GM18951 (cell line): Measurements from ENCODE around the gene ZBTB26.
A peak's percentile ranks its signal among the peaks of the same experiment; 100 is the strongest.
"Not testable (repeated sequence)": the region's sequence is repeated elsewhere in the genome, so short reads cannot be mapped to it uniquely, and the experiment has no call there.

ENCODE experiments used
- POLR2A ChIP-seq: IDR thresholded peaks from 4 replicates; pipeline ENCODE4 v1.6.1; 2011; ENCODE audit warnings: mild to moderate bottlenecking; ENCODE audit not compliant: insufficient read length, insufficient read depth; ENCODE audit errors: extremely low read depth
- in situ Hi-C: fragments of 300-500 bp; cut with MboI; formaldehyde crosslinking; loops from one replicate; pipeline ENCODE4 v1.12.0; 2022; ENCODE audit warnings: low sequenced_read_pairs, mixed read lengths, inconsistent platforms; ENCODE audit not compliant: unreplicated experiment

Gene ZBTB26

DNA sequence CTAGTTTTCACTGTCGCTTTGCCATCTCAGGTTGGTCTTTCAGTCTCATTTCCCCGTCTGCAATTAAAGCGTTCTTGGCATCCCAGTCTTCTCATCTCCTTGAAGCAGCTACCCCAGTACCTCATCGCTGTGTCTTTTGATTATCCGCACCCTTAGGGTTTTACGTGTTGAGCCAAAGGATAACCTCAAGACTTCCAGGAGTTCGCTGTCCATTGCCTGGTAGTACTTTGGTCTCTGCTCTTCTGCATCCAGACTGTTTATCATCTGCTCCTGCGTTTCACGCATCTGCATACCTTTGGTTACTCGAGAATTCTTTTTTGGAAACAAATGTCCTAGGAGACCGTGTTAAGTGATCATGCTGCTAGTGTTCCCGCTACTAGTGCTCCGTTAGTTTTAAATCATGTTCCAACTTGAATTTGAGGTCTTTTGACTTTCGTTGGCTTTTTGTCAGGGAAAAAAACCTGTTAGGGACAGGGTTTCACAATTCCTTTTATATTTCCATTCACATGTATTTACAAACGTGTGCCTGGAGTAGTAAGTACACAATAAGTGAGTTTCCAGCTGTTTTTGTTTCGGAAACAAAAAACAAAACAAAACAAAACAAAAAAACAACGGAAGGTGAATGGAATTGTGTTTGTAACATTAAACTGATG is 10.4 kb upstream of the ZBTB26 start:
- TF ChIP-seq POLR2A = no peak

DNA sequence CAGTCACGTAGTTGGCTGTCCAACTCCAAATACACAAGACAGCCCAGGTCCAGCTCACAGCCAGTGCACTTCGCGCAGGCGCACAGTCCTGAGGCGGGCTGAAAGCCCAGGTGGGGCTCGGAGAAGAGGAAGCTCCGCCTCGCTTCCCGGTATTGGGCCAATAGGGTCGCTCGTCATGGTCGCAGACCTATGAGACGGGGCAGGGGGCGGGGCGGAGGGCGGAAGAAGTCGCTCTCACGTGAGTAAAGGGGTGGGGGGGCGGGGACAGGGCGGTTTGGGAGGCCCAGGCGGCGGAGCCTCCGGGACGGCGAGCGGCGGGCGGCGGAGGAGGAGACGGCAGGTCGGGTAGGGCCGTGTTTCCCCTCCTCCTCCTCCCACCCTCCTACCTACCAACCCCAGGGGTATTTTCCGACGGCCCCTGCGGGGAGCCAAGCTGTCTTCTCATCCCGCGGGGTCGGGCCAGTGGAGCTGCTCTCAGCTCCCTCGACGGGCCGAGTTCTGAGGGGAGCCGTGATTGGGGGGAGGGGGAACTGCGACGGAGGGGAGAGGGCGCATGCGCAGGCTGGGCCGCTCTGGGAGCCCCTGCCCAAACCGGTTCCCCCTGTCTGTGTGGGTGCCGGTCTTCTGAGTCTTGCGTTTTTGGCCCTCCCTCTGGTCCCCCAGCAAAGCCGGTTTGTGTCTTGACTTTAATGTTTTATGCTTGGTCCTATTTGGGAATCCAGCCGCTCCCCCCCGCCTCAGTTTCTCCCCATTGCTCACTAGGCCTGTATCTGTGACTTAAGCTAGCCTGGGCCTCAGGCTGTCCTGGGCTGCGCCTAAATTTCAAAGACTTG is 9.7 kb upstream of the ZBTB26 start, which contains the start of gene RABGAP1:
TSS of gene RABGAP1 (plus strand) at position 272 of the 833 bp plus-strand sequence. CDS start 16,040 bp downstream, outside the sequence.
- TF ChIP-seq POLR2A = peak; percentile 78
- in situ Hi-C loops = no loop called here

More for the DNA sequence above, 10.4 kb upstream of the ZBTB26 start:
- in situ Hi-C loops = no loop called here

DNA sequence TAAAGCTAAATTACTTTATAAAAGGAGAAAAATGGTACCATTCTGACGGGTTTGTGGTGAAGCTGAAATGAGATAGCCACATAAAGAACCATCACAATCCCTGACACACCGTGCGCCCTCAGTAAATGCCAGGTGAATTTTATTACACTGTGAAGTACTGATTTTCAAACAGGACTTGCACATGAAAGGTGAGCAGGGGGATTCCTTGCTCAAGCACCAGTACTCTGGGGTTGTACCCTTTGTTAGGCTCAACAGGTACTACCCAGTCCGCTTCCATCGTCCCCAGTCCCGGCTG is 9.1 kb upstream of the ZBTB26 start:
- TF ChIP-seq POLR2A = no peak

DNA sequence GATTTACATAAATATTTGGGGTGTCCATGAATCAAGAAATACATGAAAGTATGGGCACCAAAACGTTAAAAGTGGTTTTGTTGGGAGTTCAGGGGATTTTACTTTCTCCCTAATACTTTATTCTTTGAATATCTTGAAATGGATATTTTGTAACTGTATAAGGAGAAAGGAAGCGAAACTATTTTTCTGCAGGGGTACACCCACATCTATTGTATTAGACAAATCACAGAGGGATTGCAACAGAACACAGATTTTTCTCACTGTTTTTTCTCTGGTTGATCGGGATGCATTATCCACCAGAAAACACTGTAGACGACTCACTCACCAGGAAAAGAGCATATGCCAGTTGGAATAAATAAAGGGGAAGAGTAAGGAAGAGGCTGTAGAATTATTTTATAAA is 8.3 kb upstream of the ZBTB26 start:
- no peak for TF ChIP-seq POLR2A
- in situ Hi-C loops = no loop called here

More for the DNA sequence above, 9.1 kb upstream of the ZBTB26 start:
- in situ Hi-C loops = no loop called here

DNA sequence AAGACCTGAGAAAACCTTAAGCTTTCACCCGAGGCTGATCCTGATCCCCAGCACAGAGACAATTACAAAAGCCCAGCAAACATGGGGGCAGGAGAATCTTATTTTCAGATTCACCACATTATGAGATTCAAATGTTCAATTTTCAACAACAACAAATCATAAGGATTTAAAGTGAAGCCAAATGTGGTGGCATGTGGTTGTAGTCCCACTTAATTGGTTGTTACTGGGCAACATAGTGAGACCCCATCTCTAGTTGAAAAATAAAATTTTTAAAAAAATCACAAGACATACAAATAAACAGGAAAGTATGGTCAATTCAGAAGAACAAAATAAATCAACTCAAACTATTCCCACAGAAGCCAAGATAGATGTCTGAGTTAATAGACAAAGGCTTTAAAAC is 5.6 kb upstream of the ZBTB26 start:
- no peak for TF ChIP-seq POLR2A
- in situ Hi-C loops = no loop called here

DNA sequence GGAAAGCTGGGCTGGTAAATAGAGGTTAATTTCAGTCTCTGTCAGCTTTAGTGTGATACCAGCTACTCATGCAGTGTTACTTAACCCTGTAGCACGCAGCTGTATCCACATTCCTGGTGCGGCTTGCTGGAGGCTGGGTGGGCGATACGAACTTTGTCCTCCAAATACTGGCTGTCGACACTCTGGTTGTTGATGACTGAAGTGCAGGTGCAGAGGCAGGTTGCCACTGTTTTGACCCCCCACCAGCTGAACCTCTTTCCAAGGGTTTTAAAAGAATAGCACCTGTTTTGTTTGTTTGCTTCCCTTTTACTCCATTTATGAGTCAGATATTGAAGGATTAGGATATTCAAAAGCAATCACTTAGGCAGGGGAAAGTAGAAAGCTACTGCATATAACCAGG is 5.2 kb upstream of the ZBTB26 start:
- no peak for TF ChIP-seq POLR2A
- in situ Hi-C loops = no loop called here

DNA sequence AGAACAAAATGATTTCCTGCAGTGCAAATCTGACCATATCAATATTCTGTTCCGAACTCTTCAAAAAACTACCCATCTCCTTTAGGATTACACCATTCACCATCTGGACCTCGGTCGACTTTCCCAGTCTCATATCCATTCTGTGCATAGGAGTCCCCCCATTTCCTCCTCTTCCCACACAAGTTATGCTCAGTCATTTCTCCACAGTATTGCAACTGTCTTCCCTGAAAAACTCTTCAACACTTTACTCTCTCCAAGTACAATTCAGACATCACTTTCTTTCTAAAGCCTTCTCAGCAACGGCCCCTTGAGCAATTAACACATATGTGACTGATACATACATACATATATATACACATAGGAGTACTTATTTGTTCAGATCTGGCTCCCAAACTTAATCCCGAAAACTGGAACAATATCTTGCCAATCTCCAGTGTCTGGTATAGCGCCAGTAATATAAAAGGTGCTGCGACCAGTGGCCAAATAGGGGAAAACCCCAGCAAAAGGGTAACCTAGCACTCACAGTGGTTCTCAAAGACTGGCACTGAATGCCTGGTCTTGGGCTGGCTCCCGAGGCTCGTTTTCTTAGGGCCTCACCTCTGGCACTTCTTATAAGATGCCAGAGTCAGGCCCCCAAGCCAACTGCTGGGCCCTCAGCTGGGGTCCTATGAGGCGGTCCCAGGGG is 629 bp downstream of the ZBTB26 start:
- TF ChIP-seq POLR2A = no peak
- in situ Hi-C loops = no loop called here

DNA sequence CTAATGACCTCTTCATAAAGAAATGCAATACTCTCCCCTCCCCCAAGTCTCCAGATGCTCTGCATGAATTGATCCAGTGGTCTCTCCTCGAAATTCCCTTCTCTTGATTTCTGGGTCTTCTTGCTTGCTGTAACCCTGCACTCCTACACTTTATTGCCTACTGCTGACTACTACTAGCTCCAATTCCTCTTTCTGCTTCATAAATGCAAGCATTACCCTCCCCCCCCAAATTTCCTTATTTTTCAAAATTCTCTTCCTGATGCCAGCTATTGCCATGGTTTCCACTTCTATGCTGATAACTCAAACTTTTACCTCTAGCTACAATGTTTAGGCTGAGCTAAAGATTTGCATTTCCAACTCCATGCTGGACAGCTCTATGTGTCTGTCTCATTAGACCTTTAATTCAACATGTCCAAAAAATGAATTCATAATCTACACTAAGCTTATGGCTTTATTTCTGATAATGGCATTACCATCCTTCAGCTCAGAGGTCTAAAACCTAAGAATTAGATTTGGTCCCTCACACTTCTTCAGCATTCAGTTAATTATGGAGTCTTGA is 1.4 kb downstream of the ZBTB26 start:
- in situ Hi-C loops = no loop called here
- TF ChIP-seq POLR2A = no peak

DNA sequence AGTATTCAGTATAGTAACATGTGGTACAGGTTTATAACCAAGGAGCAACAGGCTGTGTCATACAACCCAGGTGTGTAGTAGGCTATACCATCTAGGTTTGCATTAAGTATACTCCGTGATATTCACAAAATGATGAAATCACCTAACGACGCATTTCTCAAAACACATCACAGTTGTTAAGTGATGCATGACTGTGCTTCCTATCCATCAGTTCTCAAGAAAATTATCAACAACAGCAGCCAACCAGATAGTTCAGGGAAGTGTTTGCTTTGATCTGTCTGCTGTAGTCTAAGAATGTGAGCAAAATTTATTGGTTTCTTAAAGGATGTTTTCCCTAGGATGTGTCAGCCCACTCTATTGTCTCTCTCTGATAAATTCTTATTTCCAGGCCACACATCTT is 7.4 kb downstream of the ZBTB26 start:
- in situ Hi-C loops = no loop called here

DNA sequence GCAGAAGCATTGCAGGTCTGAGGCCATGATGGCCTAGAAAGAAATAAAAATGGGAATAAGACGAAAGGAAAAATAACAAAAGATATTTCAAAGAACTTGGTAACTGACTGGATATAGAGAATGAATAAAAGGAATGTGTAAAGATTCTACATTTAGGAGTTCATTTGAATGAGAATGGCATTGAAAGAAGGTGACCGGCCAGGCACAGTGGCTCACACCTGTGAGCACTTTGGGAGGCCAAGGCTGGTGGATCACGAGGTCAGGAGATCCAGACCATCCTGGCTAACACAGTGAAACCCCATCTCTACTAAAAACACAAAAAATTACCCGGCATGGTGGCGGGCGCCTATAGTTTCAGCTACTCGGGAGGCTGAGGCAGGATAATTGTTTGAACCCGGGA is 8.6 kb downstream of the ZBTB26 start:
- in situ Hi-C loops = no loop called here
- TF ChIP-seq POLR2A = no peak

More for the DNA sequence above, 7.4 kb downstream of the ZBTB26 start:
- TF ChIP-seq POLR2A = no peak

DNA sequence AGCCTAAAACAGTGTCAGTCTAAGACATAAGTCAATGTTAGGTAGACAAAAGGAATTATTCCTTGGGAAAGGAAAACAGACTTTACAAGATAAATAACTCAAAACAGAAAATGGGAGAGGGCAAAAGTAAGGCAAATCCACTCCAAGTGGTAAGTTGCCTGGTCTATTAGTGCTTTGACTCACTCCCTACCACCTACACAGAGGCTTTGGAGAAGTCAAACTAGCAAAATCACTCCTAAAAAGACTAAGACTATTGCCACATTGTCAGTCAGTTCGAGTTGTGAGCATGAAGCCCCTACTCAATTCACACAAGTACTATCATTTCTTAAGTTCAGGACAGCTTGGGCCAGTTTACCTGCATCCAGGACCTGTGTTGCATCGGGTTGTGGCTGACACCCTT is 13.0 kb downstream of the ZBTB26 start:
- in situ Hi-C loops = no loop called here
- TF ChIP-seq POLR2A = no peak

DNA sequence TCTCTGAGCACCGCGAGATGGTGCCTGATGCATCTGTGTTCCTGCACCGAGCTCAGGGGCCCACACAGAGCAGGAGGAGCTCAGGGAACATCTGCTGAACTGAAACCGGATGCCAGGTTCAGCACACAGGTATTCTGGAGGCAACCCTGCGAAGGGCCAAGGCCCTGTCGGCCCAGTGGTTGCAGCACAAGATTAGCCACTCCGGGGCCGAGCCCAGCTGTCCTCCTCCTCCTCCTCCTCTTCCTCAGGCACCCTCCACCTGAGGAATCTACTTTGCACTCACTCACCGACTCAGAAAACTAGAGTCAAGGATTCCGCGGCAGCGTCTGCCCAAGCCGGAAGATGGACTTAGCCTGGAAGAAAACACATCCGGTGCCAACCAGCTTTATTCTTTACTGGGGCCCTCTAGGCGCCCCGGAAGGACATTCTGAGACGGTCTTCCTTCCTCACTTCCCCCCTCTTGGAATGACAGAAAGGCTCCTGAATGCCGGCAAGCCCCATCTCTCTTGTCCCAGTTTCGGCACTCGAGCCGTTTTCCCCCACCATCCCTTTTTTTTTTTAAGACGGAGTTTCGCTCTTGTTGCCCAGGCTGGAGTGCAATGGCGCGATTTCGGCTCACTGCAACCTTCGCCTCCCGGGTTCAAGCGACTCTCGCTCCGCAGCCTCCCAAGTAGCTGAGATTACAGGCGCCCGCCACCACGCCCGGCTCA is 18.2 kb downstream of the ZBTB26 start, which contains the start of gene ZBTB6:
TSS of gene ZBTB6 (minus strand) at position 360 of the 710 bp plus-strand sequence. CDS start 1,251 bp downstream, outside the sequence.
- peak; percentile 67 for TF ChIP-seq POLR2A
- in situ Hi-C loops = no loop called here

DNA sequence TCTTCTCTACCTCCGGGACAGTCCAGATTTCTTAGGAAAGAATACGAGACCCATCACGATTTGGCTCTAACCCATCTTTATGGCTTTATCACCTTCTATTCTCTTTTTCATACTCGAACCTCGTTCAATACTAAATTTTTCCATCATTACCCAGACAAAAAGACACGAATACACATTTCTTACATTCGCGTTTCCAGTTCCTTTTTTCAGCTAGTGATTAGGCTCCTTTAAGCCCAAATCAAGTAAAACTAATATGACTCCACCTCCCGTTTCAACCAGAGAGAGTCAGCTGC is 18.7 kb downstream of the ZBTB26 start:
- in situ Hi-C loops = no loop called here
- TF ChIP-seq POLR2A = no peak

DNA sequence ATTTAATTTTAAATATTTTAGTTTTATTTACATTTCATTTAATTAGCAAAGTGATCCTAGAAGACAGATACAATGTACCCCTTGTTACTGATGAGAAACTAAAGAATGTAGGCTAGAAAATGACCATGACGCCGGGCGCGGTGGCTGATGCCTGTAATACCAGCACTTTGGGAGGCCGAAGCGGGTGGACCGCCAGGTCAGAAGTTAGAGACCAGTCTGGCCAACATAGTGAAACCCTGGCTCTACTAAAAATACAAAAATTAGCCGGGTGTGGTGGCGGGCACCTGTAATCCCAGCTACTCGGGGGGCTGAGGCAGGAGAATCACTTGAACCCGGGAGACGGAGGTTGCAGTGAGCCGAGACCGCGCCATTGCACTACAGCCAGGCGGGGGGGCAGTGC is 25.2 kb downstream of the ZBTB26 start:
- in situ Hi-C loops = not testable (repeated sequence)
